SK-N-MC (cell line): Measurements from ENCODE around the gene TJP1.

Experiments
- EZH2 ChIP-seq: fragments of 200-600 bp; sonication (generic); IDR thresholded peaks from one replicate; pipeline ENCODE4 v1.6.1; 2017; ENCODE audit warnings: antibody characterized with exemption
- FOXP2 ChIP-seq: optimal IDR thresholded peaks from 2 replicates; pipeline ENCODE3; 2011; ENCODE audit warnings: mild to moderate bottlenecking, moderate library complexity; ENCODE audit not compliant: insufficient read depth; ENCODE audit errors: extremely low read length, control extremely low read depth
- POLR2AphosphoS5 ChIP-seq: IDR thresholded peaks from 2 replicates; pipeline ENCODE4 v1.6.1; 2012; ENCODE audit warnings: mild to moderate bottlenecking, low read depth, low read length, borderline replicate concordance

DNA sequence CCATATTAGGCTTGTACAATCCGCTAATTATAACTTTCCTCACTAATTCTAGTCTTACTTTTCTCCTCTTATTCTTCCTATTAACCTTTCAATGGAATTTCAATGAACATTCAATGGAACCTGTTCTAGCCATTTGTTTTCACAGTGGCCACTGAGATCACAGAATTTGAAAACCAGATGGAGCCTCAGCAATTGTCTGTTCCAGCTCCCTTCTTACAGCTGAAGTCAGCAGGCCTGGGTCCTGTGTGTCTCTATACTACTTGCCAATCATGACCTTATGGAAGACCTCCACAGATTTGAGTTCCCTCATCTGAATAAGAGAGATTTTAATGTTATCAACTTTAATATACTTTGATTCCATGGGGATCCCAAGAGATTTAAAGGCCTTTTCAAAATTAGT is 36.6 kb downstream of the TJP1 start:
- TF ChIP-seq POLR2AphosphoS5 (no peak), EZH2 (no peak), FOXP2 (no peak)
